GM12892 (cell line): ENCODE data around the gene IFI16.

ENCODE experiments used
- POLR2A ChIP-seq: IDR thresholded peaks from 2 replicates; pipeline ENCODE4 v1.6.1; 2011; ENCODE audit warnings: low read depth, low read length, control low read depth
- TAF1 ChIP-seq: IDR thresholded peaks from 2 replicates; pipeline ENCODE4 v1.6.1; 2011; ENCODE audit warnings: low read depth, mild to moderate bottlenecking, control low read depth, low read length, borderline replicate concordance

DNA sequence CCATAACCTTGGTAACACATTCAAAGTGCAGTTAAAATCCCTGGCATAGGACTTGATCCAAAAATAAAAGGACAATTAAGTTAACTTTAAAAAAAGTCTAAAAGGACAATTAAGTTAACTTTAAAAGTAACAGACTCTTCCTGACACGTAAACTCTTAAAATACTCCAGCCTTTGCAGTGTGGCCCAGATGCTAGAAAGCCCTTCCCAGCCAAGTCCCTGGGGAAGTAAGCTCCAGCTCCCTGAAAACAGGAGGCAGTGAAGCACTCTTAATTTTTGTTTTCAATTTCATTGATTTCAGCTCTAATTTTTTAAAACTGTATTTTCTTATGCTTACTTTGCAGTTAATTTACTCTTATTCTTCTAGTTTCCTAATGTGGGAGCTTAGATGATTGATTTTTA is 71.9 kb downstream of the IFI16 start:
- TF ChIP-seq POLR2A = no peak
- TF ChIP-seq TAF1 = no peak
